Neural cell (in vitro differentiated cells): ENCODE measurements around the gene ZAP70.

Source experiments
- CTCF ChIP-seq: fragments of 450-650 bp; IDR thresholded peaks from 2 replicates; pipeline ENCODE4 v1.5.1; 2014; ENCODE audit warnings: antibody characterized with exemption, mild to moderate bottlenecking, moderate library complexity; ENCODE audit not compliant: poor library complexity, severe bottlenecking
- POLR2AphosphoS5 ChIP-seq: IDR thresholded peaks from 2 replicates; pipeline ENCODE4 v1.6.1; 2012
- RAD21 ChIP-seq: fragments of 450-650 bp; conservative IDR thresholded peaks from 2 replicates; pipeline ENCODE4 v1.6.1; 2014; ENCODE audit warnings: antibody characterized with exemption, mild to moderate bottlenecking, moderate library complexity
- REST ChIP-seq: IDR thresholded peaks from 2 replicates; pipeline ENCODE4 v1.6.1; 2012; ENCODE audit warnings: borderline replicate concordance

- TF ChIP-seq CTCF (no peak), REST (no peak), POLR2AphosphoS5 (no peak), RAD21 (no peak)
Measured at GRCh38 chr2:97722227-97722626, 8.9 kb downstream of the ZAP70 start.
